Measurements from ENCODE around the gene PROSER3. TPM values are rescaled to one million over a fixed set of nuclear protein-coding genes. Genes with fewer than 3 reads are reported as not detected.

PROSER3 gene
- total and polyA plus RNA-seq, 2 of the 13 experiments (the other 11 are each of a cell fraction or from before 2014, with no cell fraction given) = 5.1 to 5.7 TPM

DNA sequence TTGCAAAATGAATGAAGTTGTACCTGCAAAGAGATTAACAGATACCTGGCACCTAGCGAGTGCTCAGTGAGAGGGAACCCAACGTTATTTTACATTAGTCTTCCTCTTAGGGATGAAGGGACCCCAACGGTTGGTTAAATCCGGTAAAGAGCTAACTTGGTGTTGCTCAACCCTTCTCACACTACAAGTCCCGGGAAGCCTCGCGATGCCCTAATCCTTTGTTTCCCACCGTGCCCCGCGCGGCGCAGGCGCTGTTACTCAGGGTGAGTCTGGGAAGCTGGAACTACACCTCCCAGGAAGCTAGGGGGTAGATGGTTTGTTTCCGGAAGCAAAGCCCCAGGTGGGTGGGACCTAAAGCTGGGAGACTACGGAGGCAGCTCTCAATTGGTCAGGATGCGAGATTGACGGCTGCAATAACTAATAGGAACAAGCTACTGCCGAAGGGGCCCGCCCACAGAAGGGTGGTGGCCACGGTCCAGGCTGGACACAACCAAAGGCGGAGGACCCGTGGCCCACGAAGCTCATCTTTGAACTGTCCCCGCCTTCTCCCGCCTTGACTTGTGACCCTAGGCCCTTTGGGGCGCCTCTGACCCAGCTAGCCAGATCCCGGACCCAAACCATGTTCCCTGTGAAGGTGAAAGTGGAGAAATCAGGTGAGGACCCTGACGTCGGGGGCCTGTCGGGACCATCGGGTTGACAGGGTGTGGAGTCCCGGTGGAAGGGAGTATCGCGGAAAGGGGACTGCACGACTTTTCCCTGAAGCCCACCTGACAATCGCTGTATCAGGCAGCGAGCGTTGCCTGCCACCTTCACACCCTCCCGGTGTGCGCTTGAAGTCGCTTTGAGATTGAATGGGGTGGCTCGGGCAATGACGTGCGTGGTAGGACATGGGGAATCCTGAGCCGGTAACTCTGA lies 9.6 kb upstream of the PROSER3 start, which contains the start of gene LIN37 (continued):
- TF ChIP-seq FUBP1 (CRISPR knock-in tag; IDR thresholded peaks at IDR 0.05; ENCODE audit: borderline replicate concordance) (no peak), ZNF644 (CRISPR knock-in tag; IDR thresholded peaks at IDR 0.05; ENCODE audit: low read depth) (no peak), SATB2 (CRISPR knock-in tag; IDR thresholded peaks at IDR 0.05) (0 out of 2 replicates have a peak, but pooled peaks have one; percentile 43), ELF3 (CRISPR knock-in tag; IDR thresholded peaks at IDR 0.05) (peak; percentile 68), ZNF232 (CRISPR knock-in tag; IDR thresholded peaks at IDR 0.05; ENCODE audit: borderline replicate concordance) (no peak), LRRFIP1 (CRISPR knock-in tag; conservative IDR thresholded peaks at IDR 0.05) (no peak), ZFX (CRISPR knock-in tag; IDR thresholded peaks at IDR 0.05; ENCODE audit: low read depth) (peak; percentile 94), ZNF282 (IDR thresholded peaks at IDR 0.05; ENCODE audit: partially characterized antibody) (no peak), ZNF652 (CRISPR knock-in tag; IDR thresholded peaks at IDR 0.05; ENCODE audit: borderline replicate concordance, low read depth) (peak; percentile 76; the same call in 1 of the 2 replicates), SOX5 (CRISPR knock-in tag; IDR thresholded peaks at IDR 0.05; ENCODE audit: borderline replicate concordance) (0 out of 2 replicates have a peak, but pooled peaks have one; percentile 7), SP1 (IDR thresholded peaks at IDR 0.05) (no peak), SP1 (CRISPR knock-in tag; IDR thresholded peaks at IDR 0.05) (peak; percentile 86), ZNF34 (CRISPR knock-in tag; IDR thresholded peaks at IDR 0.05; ENCODE audit: borderline replicate concordance) (no peak), GTF3A (CRISPR knock-in tag; conservative IDR thresholded peaks at IDR 0.05) (no peak), HMGXB3 (CRISPR knock-in tag; IDR thresholded peaks at IDR 0.05; ENCODE audit: borderline replicate concordance) (peak; percentile 31; the same call in 1 of the 2 replicates), HES4 (CRISPR knock-in tag; IDR thresholded peaks at IDR 0.05; ENCODE audit: borderline replicate concordance) (no peak), ZNF383 (CRISPR knock-in tag; IDR thresholded peaks at IDR 0.05; ENCODE audit: borderline replicate concordance) (no peak), NPAS2 (CRISPR knock-in tag; IDR thresholded peaks at IDR 0.05; ENCODE audit: borderline replicate concordance) (no peak)
- TF ChIP-seq, protein P1, sequence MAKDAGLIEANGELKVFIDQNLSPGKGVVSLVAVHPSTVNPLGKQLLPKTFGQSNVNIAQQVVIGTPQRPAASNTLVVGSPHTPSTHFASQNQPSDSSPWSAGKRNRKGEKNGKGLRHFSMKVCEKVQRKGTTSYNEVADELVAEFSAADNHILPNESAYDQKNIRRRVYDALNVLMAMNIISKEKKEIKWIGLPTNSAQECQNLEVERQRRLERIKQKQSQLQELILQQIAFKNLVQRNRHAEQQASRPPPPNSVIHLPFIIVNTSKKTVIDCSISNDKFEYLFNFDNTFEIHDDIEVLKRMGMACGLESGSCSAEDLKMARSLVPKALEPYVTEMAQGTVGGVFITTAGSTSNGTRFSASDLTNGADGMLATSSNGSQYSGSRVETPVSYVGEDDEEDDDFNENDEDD (CRISPR knock-in tag; IDR thresholded peaks at IDR 0.05; ENCODE audit: borderline replicate concordance) = peak; percentile 31; the same call in 1 of the 2 replicates

Data from HepG2 (cell line).